Smooth muscle cell of the brain vasculature (primary cell): ENCODE measurements around the gene BCL11B.
"Not testable (repeated sequence)": the region's sequence is repeated elsewhere in the genome, so short reads cannot be mapped to it uniquely, and the experiment has no call there.

Experiments
- DNase-seq: peaks from one replicate; pipeline ENCODE4 v3.0.0-alpha.2; 2012; ENCODE audit warnings: low read depth, low spot score

Gene BCL11B

GRCh38 chr14:99241325-99242010 is 30.5 kb downstream of the BCL11B start:
- no peak for DNase-seq

- DNase-seq: no peak
Measured at GRCh38 chr14:99240627-99241324, 31.2 kb downstream of the BCL11B start.

DNA sequence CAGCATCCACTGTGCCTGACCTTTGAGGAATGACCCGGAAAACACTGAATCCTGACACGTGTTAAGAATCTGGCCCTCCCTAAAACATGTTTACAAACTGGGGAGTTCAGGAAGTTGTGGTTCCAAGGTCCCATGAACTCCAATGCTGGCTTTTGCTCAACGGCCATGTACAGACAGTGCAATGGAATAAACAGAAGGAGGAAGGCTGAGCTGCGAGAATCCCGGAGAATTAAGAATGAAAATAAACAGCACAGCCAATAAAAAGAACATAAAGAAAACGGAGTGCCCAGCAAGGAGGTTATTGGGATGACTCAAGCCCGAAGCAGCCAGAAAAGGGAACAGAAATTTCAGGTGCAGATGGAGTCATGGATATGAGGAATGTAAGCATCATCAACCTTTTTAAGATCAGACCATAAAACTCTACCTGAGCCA is 32.3 kb downstream of the BCL11B start:
- DNase-seq: no peak

DNA sequence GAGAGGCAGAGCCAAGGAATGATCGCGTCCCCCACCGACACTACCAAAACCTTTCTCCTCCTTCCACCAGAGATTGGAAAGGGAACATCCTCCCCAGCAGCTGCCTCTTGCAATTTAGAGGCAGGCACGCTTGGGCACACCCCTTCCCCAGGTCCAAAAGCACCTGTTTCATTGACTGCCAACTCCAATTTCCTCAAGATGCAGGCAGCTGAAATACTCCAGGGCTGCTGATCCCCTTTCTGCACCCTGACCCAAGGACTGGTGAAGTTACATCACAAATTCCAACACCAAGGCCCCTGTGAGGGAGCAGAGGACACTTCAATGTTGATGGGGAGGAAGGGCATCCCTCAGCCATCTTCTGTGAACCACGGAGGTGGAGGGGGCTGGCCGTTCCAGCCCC is 33.8 kb downstream of the BCL11B start:
- no peak for DNase-seq

DNA sequence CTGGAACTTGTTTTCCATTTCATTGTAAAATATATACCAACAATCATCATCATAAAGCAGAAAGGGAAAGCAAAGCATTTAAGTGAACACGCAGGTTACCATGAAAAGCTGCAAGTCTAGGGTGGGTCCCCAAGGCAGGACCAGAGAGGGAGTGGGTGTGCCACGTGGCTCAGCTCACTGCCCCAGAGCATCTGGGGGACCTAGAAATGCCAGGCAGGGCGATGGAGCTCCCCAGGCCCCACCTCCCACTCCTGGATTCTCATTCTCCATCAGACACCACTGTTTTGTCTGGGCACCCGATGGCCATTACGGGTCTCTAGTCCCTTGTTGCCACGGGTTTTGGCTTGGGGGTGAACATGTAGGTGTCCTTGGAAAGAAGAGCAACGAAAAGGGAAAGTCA is 34.7 kb downstream of the BCL11B start:
- no peak for DNase-seq

GRCh38 chr14:99236386-99237138 is 35.4 kb downstream of the BCL11B start:
- DNase-seq: no peak

DNA sequence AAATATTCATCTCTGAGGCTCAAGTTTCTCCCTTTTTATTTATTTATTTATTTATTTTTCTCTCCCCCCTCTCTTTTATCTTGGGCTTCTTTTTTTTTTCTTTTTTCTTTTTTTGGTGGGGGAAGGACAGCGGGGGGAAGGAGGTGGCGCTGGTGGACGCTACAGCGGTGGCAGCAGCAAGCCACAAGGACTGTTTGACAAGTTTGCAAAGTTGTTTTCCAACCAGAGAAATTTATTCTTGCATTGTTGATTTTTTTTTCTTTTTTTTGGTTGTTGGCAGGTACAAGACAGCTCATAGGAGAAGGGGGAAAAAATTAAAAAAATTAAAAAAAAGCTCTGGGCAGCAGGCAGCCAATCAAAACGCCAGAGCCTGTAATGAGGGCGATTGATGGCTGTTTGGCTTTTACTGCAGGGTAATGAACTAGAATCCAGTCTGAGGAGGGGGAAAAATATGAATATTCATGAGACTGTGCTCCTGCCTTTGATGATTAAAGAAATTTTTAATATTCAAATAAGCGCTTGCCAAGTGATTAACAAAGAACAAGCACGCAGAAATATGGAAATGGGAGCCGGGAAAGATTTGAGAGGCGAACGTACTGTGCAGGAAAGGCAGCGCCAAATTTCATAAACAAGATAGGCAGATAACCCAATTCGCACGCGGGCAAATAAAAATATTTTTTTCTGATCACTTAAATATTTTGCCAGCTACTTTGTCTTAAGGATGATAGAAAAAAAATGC is 36.2 kb downstream of the BCL11B start:
- no peak for DNase-seq

- no peak for DNase-seq
Measured at GRCh38 chr14:99234961-99235571, 36.9 kb downstream of the BCL11B start.

DNA sequence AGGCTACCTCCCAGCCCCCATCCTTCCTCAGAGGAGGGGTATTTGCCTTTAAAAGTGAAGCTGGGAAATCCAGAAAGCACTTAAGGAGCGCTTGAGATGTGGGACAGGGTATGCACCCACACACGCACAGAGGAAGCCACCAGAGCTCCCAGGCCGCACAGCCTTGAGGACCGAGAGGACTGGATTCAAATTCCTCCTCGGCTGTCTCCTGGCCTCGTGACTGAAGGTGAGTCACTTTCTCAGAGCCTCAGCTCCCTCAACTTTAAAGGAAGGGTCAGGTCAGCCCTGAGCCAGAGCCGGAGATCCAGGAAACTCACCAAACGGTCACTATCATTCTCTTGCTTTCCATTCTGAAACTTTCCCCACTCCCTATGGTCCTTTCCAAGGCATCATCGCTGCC is 37.6 kb downstream of the BCL11B start:
- DNase-seq: no peak

DNA sequence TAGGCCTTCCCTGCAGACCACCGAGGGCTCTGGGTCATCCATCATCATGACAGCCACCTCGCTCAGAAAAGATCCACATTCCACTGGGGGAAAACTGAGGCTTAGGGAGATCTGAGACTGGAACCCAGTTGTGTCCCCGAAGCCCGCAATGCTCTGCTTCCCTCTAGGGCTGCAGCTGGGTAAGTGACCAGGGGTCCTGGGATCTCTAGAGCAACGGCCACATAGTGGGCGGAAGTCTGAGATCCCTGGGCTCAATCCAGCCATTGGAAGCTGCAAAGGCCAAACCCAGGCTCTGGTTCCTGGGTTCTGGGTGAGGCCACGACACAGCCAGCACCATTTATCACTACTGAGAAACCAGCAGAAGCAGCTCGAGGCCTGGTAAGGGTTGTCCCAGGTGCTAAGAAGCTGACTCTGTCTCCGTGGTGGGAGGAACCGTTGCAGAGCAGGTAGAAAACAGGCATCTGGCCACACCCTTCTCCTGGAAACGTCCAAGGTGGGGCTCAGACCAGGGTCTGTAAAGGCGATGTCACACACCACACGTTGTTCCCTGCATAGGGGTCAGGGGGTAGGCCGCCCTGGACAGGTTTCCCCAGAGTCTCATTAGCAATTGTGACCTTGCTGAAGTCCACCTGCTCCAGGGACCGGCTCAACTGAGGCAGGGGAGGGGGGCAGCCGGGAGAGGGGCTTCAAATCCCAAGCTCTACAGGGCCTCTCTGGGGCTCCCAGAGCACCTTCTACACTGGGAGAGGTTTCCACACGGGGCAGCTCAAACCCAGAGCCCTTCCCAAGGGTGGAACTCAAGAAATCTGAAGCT is 38.6 kb downstream of the BCL11B start:
- no peak for DNase-seq

- DNase-seq: no peak
Measured at GRCh38 chr14:99232714-99233214, 39.2 kb downstream of the BCL11B start.

DNA sequence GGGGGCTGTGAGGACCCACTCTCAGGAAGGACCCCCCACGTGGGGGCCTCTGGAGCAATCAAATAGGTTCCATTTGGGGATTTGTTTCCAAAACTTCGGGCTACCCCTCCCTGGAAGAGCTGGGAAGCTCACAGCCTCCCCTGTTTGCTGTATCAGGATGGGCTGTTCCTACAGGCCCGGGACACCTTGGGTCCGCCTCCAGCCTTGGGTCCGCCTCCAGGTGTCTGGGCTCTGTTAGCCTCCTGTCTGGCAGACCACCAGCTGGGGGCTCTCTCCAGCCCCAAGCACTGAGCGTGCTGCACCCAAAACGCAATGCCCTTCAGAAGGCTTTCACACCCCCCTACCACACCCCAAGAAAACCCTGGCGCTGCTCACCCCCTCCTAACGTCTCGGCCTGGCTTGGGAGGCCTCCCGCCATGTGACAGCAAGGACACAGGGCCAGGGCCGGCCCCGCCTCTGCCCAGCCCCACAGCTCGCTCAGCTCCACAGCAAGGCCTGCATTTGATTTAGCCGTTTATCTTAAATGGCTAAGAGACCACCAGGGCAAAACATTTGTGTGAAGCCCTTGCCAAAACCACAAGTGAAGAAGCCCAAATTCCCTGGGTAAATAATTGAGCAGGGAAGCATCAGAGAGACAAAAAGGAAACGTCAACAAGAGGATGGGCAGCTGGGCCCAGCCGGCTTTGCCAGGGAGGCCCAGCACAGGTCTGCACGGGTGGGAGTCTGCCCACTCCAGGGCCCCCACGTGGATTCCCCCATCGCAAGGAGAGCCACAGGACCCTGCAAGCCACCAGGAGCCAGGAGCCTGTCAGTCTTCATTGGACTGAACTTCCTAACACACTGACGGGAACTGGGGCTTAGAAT is 39.9 kb downstream of the BCL11B start:
- DNase-seq: no peak

DNA sequence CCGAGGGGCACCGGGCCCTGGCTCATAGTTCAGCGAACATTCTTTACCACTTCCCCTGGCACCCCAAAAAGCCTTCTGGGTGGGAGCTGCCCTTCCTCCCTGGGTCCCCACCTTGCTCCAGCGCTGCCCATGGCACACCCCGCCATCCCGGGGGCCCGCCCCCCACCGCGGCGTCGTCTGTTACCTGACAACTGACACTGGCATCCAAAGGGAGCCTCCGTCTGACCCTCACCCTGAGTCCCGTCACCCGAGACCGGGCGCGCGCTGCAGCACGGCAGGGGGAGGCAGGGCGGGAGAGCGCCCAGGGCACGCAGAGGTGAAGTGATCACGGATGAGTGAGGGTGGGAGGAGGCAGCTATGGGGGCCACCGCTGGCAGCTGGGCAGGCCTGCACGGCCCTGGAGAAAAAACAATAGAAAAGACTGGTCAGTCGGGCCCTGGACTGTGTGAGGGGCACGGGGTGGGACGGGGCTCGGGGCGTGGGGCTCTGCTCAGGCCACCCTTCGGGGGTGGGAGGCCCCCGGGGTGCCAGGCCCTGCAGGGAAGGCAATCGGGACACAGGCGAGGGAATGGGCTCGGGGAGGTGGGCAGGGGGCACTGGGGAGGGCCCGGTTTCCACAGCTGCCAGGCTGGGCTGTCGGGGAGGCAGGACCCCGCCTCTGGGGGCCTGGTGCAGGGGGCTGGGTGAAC is 40.7 kb downstream of the BCL11B start:
- DNase-seq: no peak

DNA sequence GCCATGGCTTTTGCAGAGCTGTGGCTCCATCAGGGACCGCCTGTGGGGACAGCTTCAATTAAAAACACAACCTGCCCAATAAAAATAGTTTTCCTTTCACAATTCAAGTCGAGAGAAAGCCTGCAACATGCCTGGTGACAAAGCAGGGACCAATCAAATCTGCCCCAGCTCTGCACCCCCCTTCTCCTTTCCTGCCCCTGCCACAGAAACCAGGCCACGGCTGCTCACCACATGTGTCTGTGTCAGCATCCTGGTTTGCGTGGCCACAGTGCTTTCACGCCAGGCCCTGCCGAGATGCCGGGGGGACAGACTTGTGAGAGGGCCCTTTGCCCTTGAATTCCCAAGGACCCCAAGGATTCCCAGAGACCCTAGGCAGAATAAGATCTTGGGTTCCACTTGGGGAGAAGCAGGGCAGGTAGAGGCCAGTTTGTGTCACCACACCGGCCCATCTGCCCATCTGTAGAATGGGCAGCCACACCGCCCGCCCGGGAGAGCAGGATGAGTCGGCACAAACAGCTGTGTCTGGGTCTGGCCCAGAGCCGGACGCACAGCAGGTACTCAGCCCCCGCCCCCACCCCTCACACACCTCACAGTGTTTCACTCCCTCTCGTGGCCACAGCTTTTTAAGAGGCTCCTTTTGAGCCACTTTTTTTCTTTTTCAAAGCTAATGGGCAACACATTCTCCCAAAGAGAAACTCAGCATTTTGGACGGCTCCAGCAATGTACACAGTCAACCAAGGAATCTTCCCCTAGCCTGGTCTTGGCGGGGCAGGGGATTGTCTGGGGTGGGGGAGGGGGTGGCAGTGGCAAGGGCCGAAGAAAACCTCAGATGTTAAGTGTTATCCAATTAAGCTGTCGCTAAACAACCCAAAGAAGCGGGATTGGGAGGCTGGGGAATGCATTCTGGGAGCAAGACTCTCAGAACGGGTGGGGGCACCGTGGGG is 41.5 kb downstream of the BCL11B start:
- no peak for DNase-seq

DNA sequence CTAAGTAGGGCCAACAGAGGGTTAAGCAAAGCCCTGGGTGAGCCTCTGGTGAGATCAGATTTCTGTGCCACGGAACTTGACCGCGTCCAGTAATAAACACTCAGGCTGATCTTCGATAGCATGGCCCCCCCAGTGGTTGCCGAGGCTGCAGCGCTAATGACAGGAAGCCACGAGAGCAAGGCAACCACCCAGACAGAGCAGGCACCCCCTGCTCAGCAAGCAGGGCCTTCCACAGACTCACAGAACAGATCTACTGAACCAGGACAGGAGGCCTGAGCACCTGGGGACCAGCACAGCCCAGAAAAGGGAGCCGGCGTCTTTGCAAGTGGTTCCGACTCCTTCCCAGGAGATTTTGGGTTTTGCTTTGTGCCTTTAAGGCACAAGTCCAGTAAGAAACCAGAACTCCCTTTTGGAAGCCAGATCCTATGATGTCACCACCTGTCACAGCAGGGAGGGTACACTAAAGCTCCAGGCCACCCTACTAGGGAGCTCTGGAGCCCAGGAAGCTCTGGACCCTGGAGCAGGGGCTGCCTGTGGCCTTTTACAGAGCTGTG is 42.3 kb downstream of the BCL11B start:
- DNase-seq: no peak

DNA sequence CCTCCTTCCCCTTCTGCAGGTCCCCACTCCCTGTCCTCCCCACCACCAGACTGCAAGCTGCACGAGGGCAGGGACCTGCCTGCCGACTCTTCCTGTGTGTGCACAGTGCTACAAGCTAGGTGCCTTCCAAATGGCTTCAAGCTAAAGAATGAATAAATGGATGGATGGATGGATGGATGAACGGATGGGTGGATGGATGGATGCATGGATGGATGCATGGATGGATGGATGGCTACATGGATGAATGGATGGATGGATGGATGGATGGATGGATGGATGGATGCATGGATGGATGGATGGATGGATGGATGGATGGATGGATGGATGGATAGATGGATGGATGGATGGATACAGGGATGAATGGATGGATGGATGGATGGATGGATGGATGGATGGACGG is 43.2 kb downstream of the BCL11B start:
- DNase-seq: not testable (repeated sequence)

GRCh38 chr14:99226687-99227086 is 45.3 kb downstream of the BCL11B start:
- no peak for DNase-seq
